Measurements from ENCODE around the gene ABCA12.

DNA sequence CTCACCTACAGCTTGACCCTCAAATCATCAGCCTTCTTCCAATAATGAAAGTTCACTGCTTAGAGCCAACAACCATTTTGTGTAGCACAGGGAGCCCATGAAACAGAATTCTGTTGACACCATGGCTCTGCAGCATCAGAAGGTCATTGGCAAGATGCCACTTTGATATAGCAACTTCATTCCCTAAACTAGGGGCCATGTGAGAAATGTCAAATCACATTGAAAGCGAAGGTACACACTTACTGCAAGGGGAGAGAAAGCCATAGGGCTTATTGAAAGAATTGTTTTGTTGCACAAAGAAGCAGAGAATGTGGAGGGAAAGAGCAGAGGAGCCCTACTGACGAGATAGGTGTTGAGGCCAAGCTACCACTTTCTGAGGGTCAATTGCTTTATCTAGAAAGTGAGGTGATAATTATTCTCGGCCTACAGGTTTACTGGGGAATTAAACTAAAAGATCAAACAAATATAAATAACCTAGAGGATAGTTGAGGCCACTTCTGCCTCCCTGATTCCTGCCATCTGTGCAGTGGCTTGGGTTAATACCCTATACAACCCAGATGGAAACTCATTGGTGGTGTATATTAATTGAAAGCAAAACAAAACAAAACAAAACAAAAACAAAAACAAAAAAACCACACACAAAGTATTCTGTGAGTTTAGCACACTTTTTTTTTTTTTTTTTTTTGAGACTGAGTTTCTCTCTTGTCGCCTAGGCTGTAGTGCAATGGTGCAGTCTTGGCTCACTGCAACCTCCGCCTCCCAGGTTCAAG lies 5.9 kb upstream of the ABCA12 start:
- TF ChIP-seq POLR2AphosphoS5 (IDR thresholded peaks at IDR 0.05; ENCODE audit: low read depth, low read length), result no peak
- no peak for TF ChIP-seq SIN3A (IDR thresholded peaks at IDR 0.05; ENCODE audit: borderline replicate concordance, insufficient read depth, low read length)
- TF ChIP-seq, protein P1, sequence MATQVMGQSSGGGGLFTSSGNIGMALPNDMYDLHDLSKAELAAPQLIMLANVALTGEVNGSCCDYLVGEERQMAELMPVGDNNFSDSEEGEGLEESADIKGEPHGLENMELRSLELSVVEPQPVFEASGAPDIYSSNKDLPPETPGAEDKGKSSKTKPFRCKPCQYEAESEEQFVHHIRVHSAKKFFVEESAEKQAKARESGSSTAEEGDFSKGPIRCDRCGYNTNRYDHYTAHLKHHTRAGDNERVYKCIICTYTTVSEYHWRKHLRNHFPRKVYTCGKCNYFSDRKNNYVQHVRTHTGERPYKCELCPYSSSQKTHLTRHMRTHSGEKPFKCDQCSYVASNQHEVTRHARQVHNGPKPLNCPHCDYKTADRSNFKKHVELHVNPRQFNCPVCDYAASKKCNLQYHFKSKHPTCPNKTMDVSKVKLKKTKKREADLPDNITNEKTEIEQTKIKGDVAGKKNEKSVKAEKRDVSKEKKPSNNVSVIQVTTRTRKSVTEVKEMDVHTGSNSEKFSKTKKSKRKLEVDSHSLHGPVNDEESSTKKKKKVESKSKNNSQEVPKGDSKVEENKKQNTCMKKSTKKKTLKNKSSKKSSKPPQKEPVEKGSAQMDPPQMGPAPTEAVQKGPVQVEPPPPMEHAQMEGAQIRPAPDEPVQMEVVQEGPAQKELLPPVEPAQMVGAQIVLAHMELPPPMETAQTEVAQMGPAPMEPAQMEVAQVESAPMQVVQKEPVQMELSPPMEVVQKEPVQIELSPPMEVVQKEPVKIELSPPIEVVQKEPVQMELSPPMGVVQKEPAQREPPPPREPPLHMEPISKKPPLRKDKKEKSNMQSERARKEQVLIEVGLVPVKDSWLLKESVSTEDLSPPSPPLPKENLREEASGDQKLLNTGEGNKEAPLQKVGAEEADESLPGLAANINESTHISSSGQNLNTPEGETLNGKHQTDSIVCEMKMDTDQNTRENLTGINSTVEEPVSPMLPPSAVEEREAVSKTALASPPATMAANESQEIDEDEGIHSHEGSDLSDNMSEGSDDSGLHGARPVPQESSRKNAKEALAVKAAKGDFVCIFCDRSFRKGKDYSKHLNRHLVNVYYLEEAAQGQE (IDR thresholded peaks at IDR 0.05; ENCODE audit: insufficient read depth in 1 of 2, low read depth in 2 of 2, low read length in 2 of 2), result no peak

Measured in PFSK-1 (cell line).